Measurements from ENCODE around the gene XRCC4. TPM values are rescaled to one million over a fixed set of nuclear protein-coding genes. Genes with fewer than 3 reads are reported as not detected.

XRCC4 gene
- total RNA-seq, 1 donor from 2014 or later: 12.9 TPM

DNA sequence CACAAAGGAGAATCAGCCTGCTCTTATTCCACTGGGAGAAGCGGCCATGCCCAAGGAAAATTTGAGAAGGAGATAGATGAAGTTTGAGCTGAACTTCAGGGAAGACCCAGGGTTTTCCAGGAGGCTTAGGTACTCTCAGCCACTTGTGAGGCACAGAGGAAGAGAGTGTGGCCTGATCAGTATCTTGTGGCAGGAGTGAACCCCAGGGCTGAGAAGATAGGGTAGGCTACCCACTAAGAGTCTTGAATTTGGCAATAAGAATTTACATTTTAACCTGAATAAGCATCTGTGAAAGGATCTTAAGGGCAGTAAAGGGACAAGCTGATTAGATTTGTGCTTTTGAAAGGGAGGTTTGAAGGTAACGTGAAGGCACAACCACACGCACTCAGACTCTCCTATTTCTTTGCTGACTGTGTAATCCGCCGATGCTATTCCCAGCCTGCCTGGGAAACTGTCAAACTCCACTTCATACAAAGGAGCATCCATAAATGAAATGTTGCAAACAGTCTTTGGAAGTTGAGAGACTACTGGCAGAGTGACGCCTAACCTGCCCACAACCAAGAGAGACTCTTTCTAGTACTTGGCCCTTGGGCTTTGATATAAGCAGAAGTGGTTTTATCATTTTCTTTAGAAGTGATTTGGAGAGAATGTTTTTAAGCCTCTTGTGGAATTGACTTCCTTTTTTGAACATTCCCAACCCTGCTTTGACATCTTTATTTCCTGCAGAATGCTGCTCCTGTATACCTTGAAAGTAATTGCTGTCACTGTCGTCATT, 286.0 kb downstream of the XRCC4 start:
- H3K4me1 Mint-ChIP-seq (ENCODE audit: low read depth): no peaks in the 10 kb centered on the region
- peaks cover 6% of the 10 kb centered on the region for H3K27me3 Mint-ChIP-seq

DNA sequence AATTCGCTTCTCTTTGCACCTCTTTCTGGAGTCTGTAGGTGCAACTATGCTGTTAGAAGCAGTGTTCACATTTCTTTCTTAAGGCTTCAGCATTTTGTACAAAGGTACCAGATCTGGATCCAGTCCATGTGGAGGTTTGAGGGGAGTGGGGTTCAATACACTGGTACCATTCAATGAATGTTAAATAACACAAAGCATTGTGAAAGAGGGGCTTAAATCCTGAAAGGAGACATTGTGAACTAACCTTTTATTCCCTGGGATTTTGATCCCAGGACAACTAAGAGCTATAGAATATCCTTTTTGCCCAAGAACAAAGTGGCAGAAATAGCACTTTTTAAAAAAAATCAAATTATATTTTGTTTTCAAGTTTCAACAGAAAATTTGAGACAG, 286.5 kb downstream of the XRCC4 start:
- no peak overlapping the region for H3K27ac Mint-ChIP-seq
- peaks cover 5% of the 10 kb centered on the region for H3K9me3 Mint-ChIP-seq (ENCODE audit: low read depth)

More for the DNA sequence above, 286.0 kb downstream of the XRCC4 start:
- TF ChIP-seq, protein P1, sequence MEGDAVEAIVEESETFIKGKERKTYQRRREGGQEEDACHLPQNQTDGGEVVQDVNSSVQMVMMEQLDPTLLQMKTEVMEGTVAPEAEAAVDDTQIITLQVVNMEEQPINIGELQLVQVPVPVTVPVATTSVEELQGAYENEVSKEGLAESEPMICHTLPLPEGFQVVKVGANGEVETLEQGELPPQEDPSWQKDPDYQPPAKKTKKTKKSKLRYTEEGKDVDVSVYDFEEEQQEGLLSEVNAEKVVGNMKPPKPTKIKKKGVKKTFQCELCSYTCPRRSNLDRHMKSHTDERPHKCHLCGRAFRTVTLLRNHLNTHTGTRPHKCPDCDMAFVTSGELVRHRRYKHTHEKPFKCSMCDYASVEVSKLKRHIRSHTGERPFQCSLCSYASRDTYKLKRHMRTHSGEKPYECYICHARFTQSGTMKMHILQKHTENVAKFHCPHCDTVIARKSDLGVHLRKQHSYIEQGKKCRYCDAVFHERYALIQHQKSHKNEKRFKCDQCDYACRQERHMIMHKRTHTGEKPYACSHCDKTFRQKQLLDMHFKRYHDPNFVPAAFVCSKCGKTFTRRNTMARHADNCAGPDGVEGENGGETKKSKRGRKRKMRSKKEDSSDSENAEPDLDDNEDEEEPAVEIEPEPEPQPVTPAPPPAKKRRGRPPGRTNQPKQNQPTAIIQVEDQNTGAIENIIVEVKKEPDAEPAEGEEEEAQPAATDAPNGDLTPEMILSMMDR (IDR thresholded peaks at IDR 0.05; ENCODE audit: unreplicated experiment): no peak
- Mint-ChIP-seq H3K36me3 (ENCODE audit: insufficient read depth) (no peaks in the 10 kb centered on the region), H3K27ac (no peak overlapping the region), H3K9me3 (ENCODE audit: low read depth) (peaks cover 5% of the 10 kb centered on the region), H3K4me3 (ENCODE audit: low read depth) (no peak overlapping the region)
- DNase-seq (ENCODE audit: low spot score, unreplicated experiment): no peak

DNA sequence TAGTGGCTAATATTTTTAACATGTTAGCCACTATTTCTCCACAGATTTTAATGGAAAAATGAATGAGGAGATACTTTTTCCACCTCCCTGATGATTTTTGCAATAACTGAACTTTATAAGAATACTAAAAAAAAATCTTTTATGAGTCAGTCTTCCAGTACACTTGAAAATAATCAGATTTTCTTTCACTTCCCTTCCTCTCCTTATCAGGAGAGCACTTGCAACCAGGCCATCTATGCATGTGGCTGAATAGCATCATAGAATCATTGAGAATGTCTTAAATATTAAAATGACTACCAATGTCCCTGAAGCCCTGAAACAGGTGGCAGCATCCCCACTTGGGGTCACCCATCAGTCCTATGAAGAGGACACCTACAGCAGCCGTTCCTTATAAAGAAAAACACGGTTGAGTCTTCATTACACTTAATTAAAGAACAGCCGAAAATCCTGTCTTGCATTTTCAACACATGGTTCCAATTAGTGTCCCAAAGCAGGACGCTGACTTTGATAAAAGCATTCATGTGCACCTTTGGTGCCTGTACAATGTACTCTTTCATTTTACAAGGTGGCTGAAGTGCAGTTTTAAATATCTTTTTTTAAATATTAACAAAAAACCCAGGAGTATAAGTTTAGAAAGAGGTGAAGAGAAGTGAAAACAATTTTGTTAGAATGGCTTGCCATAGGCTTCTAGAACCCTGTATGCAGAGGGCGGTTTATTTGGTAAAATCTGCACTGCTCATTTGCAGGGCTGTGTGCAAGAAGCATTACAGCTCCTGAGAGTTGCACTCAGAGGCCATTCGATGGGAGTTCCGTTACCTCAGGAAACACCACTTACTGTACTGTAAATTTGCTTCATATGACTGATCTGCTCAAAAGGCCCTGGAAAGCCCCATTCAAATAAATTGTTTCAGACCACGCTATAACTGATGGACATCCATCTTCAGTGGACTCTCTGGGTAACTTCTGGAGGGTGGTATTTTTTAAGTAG, 287.3 kb downstream of the XRCC4 start:
- TF ChIP-seq, protein P1 (IDR thresholded peaks at IDR 0.05; ENCODE audit: unreplicated experiment): no peak
- H3K4me3 Mint-ChIP-seq (ENCODE audit: low read depth): no peak overlapping the region
- H3K27ac Mint-ChIP-seq: no peak overlapping the region
- H3K4me1 Mint-ChIP-seq (ENCODE audit: low read depth): no peaks in the 10 kb centered on the region
- no peak for DNase-seq (ENCODE audit: low spot score, unreplicated experiment)
- peaks cover 8% of the 10 kb centered on the region for H3K9me3 Mint-ChIP-seq (ENCODE audit: low read depth)
- H3K27me3 Mint-ChIP-seq: peaks cover 6% of the 10 kb centered on the region
- H3K36me3 Mint-ChIP-seq (ENCODE audit: insufficient read depth): no peaks in the 10 kb centered on the region

More for the DNA sequence above, 286.5 kb downstream of the XRCC4 start:
- TF ChIP-seq, protein P1 (IDR thresholded peaks at IDR 0.05; ENCODE audit: unreplicated experiment): no peak
- no peaks in the 10 kb centered on the region for H3K4me1 Mint-ChIP-seq (ENCODE audit: low read depth)
- H3K36me3 Mint-ChIP-seq (ENCODE audit: insufficient read depth): no peaks in the 10 kb centered on the region
- H3K27me3 Mint-ChIP-seq: peaks cover 6% of the 10 kb centered on the region
- H3K4me3 Mint-ChIP-seq (ENCODE audit: low read depth): no peak overlapping the region
- DNase-seq (ENCODE audit: low spot score, unreplicated experiment): no peak

DNA sequence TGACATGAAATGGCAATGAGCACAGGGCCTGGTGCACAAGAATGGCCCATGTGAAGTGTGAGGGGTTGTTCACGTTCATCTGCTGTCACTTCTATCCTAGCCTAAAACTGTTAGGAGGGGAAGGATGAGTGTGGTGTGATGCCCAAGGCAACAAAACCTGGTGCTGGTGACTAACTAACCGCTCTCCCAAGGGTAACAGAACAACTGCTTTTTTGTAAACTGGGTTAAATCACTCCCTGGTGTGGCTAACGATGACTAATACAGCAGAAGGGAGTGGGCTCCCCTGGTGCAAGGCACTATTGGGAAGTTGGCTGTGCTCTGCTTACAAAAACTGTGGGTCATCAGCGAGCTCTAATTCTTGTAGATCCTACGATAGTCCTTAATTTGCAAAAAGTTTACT, 291.0 kb downstream of the XRCC4 start:
- Mint-ChIP-seq H3K9me3 (ENCODE audit: low read depth) (peaks cover 13% of the 10 kb centered on the region), H3K27ac (no peak overlapping the region), H3K4me3 (ENCODE audit: low read depth) (no peak overlapping the region), H3K4me1 (ENCODE audit: low read depth) (peaks cover 11% of the 10 kb centered on the region), H3K36me3 (ENCODE audit: insufficient read depth) (no peaks in the 10 kb centered on the region), H3K27me3 (peaks cover 19% of the 10 kb centered on the region)
- TF ChIP-seq, protein P1 (IDR thresholded peaks at IDR 0.05; ENCODE audit: unreplicated experiment): no peak
- no peak for DNase-seq (ENCODE audit: low spot score, unreplicated experiment)

DNA sequence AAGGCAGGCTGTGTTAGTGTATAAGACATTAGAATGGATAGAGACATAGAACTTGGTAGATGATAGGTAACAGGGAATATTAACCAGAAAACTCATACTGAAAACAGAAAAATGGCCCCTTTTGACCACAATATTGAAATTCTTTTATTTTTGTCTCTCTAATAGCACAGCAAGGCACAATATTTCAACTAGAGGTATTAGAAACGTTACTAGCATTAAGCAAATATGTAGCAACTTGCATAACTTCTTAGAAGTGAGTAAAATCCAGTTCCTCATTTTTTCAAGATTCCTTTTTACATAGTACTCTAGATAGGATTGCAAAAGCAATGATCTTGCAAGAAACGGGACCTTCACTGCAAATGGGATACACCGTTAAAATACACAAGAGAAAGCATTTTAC, 291.5 kb downstream of the XRCC4 start:
- Mint-ChIP-seq H3K4me3 (ENCODE audit: low read depth) (no peak overlapping the region), H3K4me1 (ENCODE audit: low read depth) (peaks cover 14% of the 10 kb centered on the region), H3K36me3 (ENCODE audit: insufficient read depth) (no peaks in the 10 kb centered on the region), H3K27me3 (peaks cover 17% of the 10 kb centered on the region), H3K27ac (no peak overlapping the region), H3K9me3 (ENCODE audit: low read depth) (peaks cover 13% of the 10 kb centered on the region)
- no peak for DNase-seq (ENCODE audit: low spot score, unreplicated experiment)
- TF ChIP-seq, protein P1 (IDR thresholded peaks at IDR 0.05; ENCODE audit: unreplicated experiment): no peak

Data from progenitor cell of endocrine pancreas (in vitro differentiated cells).